ENCODE measurements around the gene ZSCAN18.
A peak's percentile ranks its signal among the peaks of the same experiment; 100 is the strongest.

The ZSCAN18 gene

GRCh38 chr19:58096884-58097283 is 1.1 kb downstream of the ZSCAN18 start:
- no peak for DNase-seq (ENCODE audit: low read depth)
- no peak for TF ChIP-seq CTCF (IDR thresholded peaks at IDR 0.05; ENCODE audit: insufficient read depth, low read depth, low read length, missing control alignments)
- peak overlapping the region; percentile 89 for H3K4me3 ChIP-seq (ENCODE audit: low read length)

- no peak for DNase-seq (ENCODE audit: low read depth)
- H3K4me3 ChIP-seq (ENCODE audit: low read length) = no peak overlapping the region
- TF ChIP-seq CTCF (IDR thresholded peaks at IDR 0.05; ENCODE audit: insufficient read depth, low read depth, low read length, missing control alignments) = no peak
These were observed 2.7 kb downstream of the ZSCAN18 start for GRCh38 chr19:58095328-58095727.

- H3K4me3 ChIP-seq (ENCODE audit: low read length) = no peak overlapping the region
- DNase-seq (ENCODE audit: low read depth) = no peak
- no peak for TF ChIP-seq CTCF (IDR thresholded peaks at IDR 0.05; ENCODE audit: insufficient read depth, low read depth, low read length, missing control alignments)
These were observed 5.0 kb downstream of the ZSCAN18 start for GRCh38 chr19:58093071-58093470.

- no peak for TF ChIP-seq CTCF (IDR thresholded peaks at IDR 0.05; ENCODE audit: insufficient read depth, low read depth, low read length, missing control alignments)
- no peak for DNase-seq (ENCODE audit: low read depth)
- H3K4me3 ChIP-seq (ENCODE audit: low read length) = no peak overlapping the region
These were observed 6.6 kb downstream of the ZSCAN18 start for GRCh38 chr19:58091251-58091995.

- TF ChIP-seq CTCF (IDR thresholded peaks at IDR 0.05; ENCODE audit: insufficient read depth, low read depth, low read length, missing control alignments) = no peak
- H3K4me3 ChIP-seq (ENCODE audit: low read length) = no peak overlapping the region
- no peak for DNase-seq (ENCODE audit: low read depth)
These were observed 8.2 kb downstream of the ZSCAN18 start for GRCh38 chr19:58089846-58090245.

- DNase-seq (ENCODE audit: low read depth) = no peak
- no peak overlapping the region for H3K4me3 ChIP-seq (ENCODE audit: low read length)
- no peak for TF ChIP-seq CTCF (IDR thresholded peaks at IDR 0.05; ENCODE audit: insufficient read depth, low read depth, low read length, missing control alignments)
These were observed 9.4 kb downstream of the ZSCAN18 start for GRCh38 chr19:58088521-58089052.

All from epithelial cell of esophagus (primary cell).